Hypothalamus (tissue), 51 donors: ENCODE results near the gene JSRP1.

Experiments
- DNase-seq, 51 donors: peaks; one replicate each; lab custom pipeline; 2025; lab: John Stamatoyannopoulos, UW

JSRP1 gene, protein sequence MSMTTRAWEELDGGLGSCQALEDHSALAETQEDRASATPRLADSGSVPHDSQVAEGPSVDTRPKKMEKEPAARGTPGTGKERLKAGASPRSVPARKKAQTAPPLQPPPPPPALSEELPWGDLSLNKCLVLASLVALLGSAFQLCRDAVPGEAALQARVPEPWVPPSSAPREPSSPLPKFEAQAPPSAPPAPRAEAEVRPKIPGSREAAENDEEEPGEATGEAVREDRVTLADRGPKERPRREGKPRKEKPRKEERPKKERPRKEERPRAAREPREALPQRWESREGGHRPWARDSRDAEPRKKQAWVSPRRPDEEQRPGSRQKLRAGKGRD

DNA sequence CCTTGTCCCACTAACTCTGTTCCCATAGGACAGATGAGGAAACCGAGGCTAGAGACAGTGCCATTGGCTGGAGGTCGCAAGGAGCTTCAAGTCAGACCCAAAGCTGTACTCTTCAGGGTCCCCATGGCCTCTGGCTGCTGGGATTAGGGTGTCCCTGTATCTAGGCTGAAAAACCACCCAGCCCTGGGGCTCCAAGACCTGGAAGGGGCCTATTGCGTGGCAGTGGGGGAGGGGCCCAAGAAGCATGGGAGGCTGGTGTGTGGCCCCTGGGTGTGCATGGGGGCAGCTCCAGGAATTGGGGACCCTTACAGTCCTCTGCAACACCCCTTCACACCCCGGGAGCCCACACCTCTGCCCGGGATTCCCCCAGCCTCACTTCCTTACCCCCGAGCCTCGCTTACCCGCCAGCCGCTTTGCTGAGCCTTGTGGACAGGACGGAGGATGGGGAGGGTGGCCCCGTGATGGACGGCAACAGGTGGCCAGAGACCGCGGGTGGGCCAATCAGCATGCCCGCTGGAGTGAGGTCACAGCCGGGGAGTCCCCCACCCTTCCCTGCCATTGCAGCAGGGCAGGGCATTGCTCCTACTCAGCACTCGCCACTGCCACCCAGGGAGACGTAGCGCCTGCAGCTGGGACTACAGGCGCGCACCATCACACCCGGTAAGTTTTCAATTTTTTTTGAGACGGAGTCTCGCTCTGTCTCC is at the start of gene JSRP1:
JSRP1 (minus strand) TSS at position 436 of the 704 bp plus-strand sequence. CDS start 1,103 bp downstream, outside the sequence.
- DNase-seq, result no peak

DNA sequence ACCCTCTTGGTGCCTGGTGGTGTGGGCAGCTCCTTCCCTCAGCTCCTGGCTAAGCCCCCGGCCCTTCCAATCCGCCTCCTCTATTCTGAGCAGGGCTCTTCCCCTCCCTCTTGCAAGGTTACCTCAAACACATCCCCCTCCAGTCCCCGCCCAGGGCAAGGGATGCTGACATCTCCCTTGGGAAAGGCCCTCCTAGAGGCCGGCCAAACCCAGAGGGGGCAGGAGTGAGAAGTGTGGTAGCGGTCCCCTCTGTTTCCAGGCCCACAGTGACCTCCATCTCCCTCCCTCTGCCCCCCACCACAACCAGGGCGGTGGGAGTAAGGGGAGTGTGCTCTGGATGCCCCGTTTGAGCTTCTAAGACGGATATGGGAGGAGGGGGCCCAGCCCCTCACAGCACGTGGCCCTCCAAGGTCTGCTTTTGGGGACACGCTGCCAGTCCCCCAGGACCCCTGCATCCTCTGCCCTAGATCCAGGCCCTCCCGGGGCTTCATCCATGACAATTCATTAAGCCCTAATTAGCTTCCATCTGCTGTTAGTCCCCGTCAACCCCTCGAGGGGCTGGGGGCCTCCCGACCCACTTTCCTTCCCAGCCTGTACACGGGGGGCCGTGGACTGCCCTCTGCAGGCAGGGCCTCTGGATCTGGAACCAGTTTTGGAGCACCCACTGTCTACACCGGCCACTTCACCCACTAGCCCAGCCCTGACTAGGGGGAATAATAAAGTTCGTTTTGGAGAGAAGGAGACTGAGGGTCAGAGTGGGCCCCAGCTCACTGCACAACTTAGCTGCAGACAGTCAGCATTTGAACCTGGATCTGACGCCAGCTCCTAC is 49.4 kb upstream of the JSRP1 start:
- DNase-seq, result no peak

DNA sequence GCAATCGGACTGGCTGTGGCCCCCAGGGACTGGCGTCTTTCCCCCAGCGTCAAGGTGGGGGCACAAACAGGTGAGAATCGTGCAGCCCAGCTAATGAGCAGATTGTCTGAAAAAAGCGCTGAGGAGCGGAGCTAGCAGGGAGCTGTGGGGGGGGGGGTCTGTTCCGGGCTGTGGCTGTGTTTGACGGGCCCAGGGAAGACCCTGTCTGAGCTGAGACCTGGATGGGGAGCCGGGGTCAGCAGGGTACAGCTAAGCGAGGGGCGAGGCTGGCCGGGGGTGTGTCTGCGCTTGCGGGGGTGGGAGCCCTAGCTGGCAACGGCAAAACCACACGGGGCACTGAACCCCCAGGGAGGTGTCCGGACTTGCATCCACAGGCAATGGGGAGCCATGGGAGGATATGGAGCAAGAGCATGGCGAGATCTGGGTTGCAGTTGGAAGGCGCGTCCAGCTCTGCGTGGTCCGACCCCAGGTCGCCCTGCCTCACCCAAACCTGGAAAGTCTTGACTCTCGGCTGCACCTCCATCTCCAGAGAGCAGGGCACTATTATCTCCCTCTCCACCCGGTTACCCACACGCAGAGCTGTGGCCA is 47.1 kb upstream of the JSRP1 start:
- no peak for DNase-seq

DNA sequence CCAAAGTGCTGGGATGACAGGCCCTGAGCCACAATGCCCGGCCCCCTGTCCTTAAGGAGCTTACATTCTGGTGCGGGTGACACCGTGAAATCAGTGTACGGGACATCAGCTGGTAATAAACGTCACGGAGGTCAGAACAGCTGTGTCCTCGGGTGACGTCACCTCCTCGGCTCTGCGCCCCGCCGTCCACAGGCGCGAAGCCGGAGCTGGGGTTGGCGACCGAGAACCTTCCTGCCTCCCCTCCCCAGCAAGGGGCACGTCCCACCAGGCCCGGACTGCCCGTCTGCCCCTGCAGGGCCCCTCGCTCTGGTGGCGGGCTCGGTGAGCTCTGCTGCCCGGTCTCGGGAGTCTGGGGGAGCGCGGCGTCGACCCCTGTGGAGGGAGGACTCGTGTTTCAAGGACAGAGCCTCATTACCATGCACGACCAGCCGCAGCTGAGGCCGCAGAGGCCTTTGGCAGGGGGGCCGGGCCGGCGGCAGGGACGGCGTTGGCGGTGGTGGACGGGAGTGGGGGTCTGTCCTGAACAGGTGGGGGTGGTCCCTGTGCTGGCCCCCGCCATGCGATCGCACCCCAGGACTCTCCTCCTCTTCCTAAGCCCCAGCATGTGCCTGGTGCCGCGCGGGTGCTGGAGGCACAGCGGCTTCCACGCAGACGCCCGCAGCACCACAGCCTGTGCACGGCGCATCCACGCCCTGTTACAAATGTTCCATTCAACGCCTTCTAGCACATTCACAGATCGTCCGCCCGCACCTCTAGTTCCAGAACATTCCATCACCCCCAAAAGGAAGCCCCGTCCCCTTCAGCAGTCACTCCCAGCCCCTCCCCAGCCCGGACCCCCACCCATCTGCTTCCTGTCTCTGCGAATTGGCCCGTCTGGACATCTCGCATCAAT is 46.3 kb upstream of the JSRP1 start:
- DNase-seq, result peak in 18 of 51 donors; percentile 9 to 55 (median 38)

DNA sequence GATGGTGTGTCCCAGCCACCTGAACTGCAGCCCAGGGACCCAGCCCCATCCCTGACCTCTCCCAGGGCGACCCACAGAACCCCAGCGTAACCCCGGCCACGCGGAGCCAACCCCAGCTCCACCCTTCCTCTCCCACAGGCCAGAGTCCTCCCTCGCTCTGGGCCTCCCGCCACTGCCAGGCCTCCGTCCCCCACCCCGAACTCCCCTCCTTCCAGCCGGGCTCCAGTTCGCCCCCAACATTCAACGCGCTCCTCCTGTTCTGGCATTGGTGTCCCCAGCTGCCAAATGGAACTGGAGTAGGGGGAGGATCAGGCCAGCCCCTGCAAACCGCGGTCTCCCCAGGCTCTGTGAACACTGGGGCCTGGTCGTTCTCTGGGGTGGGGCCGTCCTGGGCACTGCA is 44.3 kb upstream of the JSRP1 start:
- DNase-seq, result no peak

DNA sequence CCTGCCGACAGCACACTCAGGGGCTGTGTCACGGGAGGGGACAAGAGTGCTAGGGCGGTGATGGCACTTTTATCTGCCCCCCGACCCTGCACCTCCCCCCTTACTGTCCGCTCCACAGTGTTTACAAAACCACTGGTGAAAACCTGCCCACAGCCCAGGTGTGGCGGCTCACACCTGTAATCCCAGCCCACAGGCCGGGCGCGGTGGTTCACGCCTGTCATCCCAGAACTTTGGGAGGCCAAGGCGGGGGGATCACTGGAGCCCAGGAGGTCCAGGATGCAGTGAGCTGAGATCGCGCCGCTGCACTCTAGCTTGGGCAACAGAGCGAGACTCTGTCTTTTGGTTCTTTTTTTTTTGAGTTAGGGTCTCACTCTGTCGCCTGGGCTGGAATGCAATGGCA is 39.9 kb upstream of the JSRP1 start:
- DNase-seq, result no peak

DNA sequence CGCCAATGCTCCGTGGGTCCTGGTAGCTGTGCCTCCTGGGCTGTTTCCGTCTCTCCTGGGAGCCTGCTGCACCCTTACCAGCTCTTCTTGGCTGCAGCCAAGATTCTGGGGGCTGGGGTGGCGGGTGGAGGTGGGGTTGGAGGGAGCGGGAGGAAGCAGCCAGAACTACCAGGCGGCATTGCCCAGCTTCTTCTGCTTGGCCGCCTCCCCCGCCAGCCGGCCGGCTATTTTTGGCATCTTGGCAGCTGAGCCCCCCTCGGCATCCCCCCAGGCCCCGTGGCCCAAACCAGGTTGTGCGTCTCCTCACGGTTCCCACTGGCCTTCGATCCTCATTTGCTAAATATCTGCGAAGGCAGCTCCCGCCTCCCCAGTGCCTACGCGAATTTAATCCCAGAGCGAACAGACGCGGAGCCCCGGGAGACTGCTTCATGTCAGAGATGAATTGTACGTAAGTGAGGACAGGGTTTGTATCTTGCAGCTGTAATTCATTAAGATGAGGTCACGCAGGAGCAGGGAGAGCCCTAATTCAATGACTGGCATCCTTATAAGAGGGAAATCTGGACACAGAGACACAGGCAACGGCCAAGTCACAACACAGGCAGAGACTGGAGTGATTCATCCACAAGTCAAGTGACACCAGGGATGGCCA is 38.6 kb upstream of the JSRP1 start:
- peak in 34 of 51 donors; percentile 14 to 72 (median 56) for DNase-seq

DNA sequence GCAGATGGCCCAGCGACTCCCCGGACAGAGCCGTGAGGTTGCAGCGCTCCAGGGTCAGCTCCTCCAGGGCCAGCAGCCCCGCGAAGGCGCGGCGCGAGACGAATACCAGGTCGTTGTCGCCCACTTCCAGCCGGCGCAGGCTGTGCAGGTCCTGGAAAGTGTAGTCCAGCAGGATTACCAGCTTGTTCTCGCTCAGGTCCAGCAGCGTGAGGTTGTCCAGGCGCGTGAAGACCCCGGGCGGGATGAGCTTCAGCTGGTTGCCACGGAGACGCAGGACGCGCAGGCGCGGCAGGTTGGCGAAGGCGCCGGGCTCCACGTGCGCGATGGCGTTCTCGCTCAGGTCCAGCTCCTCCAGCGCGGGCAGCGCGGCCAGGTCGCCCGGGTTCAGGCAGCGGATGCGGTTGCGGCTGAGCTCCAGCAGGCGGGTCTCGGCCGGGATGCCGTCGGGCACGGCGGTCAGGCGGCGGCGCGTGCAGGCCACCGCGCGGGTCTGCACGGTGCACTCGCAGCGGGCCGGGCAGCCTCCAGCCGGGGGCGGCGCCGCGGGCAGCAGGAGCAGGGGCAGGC is 35.1 kb upstream of the JSRP1 start:
- DNase-seq, result peak in 11 of 51 donors; percentile 7 to 43 (median 27)

DNA sequence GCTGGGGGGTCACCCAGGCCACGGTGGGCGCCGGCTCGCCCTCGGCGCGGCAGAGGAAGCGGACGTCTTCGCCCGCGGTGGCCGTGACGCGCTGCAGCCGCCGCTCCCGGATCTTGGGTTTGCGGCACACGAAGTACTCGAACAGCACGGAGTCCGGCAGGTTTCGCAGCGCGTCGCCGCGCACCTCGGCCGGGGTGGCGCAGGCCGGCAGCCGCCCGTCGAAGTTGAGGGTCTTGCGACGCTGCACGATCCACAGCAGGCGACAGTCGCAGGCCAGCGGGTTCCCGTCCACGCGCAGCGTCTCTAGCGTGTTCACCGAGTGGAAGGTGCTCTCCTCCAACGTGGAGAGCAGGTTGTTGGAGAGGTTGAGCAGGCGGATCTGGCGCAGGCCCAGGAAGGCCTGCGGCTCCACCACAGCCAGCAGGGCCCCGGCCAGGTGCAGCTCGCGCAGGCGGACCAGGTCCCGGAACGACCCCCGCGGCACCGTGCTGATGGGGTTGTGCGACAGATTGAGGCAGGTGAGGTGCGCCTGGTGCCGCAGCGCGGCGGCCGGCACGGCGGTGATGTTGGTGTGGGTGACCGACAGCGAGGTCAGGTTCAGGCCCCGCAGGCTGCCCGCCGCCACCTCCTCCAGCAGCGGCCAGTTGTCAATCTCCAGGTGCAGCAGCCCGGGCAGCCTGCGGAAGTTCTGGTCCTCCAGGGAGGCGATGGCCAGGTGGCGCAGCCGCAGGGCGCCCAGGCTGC is 34.4 kb upstream of the JSRP1 start:
- DNase-seq, result no peak

DNA sequence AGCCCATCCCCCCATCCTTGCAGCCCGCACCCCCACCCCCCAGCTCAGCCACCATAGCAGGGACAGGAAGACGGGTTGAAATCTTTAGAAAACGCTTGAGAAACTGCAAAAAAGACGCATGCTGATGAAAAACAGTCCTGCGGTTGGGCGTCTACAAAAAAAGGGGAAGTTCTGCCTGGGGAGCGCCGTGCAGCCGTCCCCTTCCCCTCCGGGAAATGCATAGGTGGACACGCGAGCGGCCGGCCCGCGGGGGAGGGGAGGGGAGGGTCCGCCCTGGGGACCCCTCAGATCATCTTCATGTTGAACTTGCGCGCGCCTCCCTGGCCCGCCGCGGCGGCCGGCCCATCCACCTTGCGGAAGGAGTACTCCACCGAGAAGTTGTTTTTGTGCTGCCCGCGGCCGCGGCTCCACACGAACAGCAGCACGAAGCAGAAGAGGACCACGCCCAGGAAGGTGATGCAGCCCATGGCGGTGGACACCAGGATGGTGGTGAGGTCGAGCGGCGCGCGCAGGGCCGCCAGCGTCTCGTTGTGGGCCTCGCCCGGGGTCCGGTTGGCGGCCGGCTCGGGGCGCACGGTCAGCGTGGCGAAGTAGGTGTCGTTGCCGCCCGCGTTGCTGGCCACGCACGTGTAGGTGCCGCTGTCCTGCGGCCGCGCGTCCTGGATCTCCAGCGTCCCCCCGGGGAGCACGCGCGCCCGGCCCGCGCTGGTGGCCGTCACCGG is 33.7 kb upstream of the JSRP1 start:
- DNase-seq, result peak in 2 of 51 donors; percentile 23 to 27

DNA sequence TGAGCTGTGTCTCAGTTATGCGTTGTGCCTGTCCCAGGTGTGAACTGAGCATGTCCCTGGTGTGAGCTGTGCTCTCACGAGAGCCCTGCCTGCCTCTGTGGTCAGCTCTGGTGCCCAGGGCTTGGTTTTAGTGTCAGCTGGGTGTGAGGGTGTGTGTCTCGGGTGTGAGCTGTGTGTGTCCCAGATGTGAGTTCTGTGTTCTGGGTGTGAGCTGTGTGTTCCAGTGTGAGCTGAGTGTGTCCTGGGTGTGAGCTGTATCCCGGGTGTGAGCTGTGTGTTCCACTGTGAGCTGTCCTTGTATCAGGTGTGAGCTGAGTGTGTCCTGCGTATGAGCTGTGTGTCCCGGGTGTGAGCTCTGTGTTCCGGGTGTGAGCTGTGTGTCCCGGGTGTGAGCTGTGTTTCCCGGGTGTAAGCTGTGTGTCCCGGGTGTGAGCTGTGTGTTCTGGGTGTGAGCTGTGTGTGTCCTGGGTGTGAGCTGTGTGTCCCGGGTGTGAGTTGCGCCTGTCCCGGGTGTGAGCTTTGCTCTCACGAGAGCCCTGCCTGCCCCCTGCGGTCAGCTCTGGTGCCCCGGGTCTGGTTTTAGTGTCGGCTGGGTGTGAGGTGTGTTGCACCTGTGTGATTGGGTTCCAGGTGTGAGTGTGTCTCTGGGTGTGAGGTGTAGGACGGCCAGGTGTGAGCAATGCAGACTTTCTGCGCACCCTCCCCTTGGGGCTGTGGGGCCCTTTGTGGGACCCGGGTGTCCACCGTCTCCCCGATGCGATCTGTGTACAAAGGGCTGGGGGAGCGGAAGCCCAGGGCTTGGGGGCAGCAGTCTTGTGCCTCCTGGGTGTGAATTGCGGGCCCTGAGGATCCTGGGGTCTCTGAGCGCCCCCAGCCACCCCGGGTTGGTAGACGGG is 32.8 kb upstream of the JSRP1 start:
- DNase-seq, result no peak

DNA sequence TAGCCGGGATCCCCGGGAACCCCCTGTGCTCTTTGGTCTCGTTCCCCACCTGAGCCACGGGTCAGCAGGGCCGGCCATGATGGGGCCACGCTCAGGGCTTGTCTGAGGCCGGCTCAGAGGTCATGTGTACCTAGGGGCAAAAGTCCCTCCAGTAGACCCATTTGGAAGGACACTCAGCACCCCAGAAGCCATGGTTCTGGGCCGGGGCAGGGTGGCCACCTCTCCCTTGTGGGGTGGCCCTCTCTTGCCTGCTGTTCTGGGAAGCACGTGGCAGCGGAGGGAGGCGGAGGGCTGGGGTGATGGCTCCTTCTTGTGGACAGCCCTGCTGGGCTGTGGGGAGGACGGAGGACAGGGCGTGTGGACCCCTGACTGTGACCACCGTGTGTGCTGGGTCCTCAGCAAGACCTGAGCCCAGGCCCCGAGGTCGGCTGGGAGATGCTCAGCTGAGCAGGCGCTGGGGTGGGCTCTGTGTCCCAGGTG is 32.2 kb upstream of the JSRP1 start:
- DNase-seq, result no peak

DNA sequence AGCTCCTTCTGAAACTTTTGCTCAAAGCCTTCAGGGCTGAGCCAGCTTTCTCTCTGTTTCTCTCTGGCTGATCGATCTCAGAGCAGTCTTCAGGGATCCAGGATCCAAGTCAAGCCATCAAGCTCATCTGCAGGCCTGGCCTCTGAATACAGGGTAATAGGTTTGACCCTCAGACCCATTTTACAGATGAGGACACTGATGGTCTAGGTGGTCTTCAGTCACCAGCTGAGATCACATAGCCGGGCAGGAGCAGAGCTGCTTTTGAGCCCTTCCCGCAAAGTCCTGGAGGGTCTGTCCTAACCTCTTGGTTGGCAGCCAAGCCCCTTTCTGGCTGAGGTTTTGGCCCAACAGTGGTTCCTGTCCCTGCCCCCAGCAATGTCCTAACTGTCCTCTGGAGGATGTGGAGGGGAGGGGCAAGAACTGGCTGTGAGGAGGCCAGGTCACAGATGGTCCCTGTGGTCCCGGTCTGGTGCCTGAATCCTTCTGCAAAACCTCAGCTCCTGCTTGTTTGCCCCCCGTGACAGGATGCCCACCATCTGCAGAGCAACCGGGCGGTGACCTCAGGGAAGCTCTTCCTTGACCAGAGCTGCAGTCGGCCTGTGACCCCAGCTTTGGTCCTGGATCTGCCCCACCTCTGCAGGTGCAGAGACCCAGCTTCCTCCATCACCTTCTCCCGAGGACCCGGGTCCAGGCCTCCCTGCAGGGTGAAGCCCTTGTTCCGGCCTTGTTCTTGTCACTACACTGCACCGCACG is 31.5 kb upstream of the JSRP1 start:
- no peak for DNase-seq

DNA sequence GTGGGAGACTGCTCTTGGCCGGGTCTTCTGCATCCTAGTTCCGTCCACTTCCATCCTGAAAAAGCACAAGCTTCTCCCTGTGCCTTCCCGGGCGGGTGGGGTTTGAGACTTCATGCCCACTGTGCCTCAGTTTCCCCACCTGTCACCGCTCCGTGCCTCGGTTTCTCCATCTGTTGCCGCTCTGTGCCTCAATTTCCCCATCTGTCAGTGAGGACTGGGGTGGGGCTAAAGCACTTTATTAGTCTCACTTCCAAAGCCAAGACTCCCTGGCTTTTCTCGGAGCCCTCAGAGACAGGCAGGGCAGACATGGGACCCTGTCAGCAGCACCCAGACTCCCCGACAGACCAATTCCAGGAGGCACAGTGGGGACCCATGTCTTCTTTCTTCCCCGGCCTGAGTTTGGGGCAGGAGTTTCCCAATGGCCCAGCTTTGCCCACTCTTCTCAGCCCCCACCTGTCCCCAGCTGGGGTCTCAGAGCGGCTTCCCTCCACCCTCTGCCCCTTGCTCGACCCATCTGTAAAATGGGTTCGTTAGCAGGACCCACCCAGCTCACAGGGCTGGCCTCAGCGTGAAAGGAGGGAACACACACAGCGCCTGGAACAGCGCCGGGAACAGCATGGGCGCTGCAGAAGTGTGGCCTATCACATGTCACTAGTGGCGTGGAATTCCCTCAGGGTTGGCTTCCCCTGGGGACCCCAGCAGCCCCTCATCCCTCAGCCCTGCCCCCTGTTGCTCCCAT is 30.4 kb upstream of the JSRP1 start:
- no peak for DNase-seq
